Uterine smooth muscle cell (primary cell): ENCODE measurements around the gene MAP3K19. TPM values are rescaled to one million over a fixed set of nuclear protein-coding genes. Genes with fewer than 3 reads are reported as not detected.

Experiments
- total RNA-seq: library from RNA; depleted of rRNA; stranded (reverse); fragments of >200 nt; gene quantifications from 2 replicates; pipeline ENCODE4 v1.2.3, GENCODE V29; 2014

Gene MAP3K19, protein sequence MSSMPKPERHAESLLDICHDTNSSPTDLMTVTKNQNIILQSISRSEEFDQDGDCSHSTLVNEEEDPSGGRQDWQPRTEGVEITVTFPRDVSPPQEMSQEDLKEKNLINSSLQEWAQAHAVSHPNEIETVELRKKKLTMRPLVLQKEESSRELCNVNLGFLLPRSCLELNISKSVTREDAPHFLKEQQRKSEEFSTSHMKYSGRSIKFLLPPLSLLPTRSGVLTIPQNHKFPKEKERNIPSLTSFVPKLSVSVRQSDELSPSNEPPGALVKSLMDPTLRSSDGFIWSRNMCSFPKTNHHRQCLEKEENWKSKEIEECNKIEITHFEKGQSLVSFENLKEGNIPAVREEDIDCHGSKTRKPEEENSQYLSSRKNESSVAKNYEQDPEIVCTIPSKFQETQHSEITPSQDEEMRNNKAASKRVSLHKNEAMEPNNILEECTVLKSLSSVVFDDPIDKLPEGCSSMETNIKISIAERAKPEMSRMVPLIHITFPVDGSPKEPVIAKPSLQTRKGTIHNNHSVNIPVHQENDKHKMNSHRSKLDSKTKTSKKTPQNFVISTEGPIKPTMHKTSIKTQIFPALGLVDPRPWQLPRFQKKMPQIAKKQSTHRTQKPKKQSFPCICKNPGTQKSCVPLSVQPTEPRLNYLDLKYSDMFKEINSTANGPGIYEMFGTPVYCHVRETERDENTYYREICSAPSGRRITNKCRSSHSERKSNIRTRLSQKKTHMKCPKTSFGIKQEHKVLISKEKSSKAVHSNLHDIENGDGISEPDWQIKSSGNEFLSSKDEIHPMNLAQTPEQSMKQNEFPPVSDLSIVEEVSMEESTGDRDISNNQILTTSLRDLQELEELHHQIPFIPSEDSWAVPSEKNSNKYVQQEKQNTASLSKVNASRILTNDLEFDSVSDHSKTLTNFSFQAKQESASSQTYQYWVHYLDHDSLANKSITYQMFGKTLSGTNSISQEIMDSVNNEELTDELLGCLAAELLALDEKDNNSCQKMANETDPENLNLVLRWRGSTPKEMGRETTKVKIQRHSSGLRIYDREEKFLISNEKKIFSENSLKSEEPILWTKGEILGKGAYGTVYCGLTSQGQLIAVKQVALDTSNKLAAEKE (N-terminal part only)
- total RNA-seq: not detected in 2 replicates

DNA sequence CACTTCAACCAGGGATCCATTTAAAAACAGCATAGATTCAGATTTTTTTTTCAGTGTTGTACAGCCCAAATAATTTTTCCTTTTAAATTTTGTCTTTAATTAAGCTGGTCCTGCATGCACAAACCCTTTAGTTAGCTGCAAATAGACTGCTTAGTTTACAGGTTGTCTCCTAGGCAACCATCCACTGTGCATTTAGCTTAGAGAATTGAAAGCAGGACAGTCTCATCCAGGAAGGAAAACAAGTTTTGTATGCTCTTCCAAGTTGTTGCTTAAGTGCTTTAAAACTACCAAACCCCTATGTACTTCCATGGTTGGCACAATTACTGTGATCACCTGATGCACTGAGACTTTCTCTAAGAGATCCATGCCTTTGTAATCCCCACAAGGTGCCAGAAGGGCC, at the start of gene MAP3K19:
TSS of gene MAP3K19 (minus strand) at position 148 of the 400 bp plus-strand sequence. CDS start 22,800 bp downstream, outside the sequence.

DNA sequence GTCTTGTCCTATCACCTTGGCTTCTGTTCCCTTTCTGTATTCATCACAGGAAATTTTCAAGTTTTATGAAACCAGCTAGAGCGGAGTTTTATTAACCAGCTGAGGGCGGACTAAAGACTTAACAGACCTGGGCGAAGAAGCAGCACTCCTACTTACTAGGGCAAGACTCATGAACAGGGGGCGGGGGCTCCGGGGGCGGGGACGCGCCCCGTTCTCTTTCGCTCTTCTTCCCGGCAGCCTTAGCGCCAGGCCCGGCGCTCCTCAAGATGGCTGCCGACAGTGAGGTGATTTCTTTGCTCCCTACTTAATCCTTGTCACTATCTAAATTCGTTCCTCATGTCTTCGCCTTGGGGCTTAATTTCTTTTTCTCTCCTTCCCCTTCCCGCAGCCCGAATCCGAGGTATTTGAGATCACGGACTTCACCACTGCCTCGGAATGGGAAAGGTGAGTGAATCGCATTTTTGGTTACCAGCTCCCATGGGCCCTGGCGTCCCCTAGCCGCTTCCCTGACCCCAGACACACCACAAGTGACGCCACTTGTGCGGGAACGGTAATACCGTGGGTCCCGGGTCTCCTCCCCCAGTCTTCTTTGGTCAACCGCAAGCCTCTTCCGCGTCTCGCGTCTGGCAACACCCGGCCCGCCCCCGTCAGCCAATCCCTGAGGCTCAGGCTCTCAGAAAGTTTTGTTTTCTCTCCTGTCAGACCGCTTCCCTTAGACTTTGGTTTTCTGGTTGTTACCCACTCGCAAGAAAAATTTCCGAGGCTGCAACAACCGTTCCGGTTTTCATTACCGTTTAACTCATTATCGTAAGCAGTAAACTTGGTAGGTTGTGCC, 5.0 kb upstream of the MAP3K19 start, which contains the start of gene RAB3GAP1:
TSS of gene RAB3GAP1 (plus strand) at position 251 of the 835 bp plus-strand sequence. CDS start at position 267, 16 bp downstream.

DNA sequence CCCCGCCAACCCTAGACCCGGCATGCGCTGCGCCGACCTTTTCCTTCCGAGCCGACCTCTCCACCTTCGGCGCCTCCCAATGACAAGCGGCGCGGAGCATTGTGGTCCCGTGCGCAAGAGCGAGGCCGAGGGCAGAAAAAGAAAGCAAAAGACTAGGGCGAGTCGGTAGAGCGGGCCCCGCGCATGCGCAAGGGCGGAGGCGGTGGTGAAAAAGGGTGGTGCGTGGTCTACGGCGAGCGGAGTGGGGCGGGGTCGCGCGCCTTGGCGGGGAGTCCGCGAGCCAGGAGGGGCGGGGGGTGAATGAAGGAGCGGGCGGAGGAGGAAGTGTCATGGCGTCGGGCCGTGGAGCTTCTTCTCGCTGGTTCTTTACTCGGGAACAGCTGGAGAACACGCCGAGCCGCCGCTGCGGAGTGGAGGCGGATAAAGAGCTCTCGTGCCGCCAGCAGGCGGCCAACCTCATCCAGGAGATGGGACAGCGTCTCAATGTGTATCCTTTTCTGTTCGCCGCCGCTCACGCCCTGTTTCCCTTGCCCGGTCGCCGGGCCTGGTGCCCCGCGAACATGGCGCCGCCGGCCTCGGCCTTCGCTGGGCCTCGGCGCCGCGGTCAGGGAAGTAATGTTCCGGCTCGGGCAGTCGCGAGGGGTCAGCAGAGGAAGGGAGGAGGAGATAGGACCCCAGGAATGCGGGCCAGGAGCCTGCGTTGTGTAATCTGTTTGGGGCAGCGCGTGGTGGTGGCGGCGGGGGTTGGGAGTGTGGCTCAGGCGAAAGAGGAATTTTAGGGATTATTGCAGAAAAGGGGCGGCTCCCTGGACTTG, 128.5 kb downstream of the MAP3K19 start, which contains the start of gene CCNT2:
TSS of gene CCNT2 (plus strand) at position 297 of the 815 bp plus-strand sequence. CDS start at position 330, 33 bp downstream.

Other genes with a start within 250 kb of the MAP3K19 start
- gene ACMSD, start 208.8 kb downstream of the MAP3K19 start, total RNA-seq: not detected in 2 replicates
- gene CCNT2, start 128.6 kb downstream of the MAP3K19 start, total RNA-seq: 27.7 and 29.7 TPM in 2 replicates
- gene RAB3GAP1, start 4.8 kb upstream of the MAP3K19 start, total RNA-seq: 93.7 and 114 TPM in 2 replicates